Omental fat pad (tissue), 4 donors: ENCODE measurements around the gene OR5J2. TPM values are rescaled to one million over a fixed set of nuclear protein-coding genes. Genes with fewer than 3 reads are reported as not detected.
"Not testable (repeated sequence)": the region's sequence is repeated elsewhere in the genome, so short reads cannot be mapped to it uniquely, and the experiment has no call there.

Source experiments
- ATAC-seq: fragments of 150-250 bp; one replicate; pipeline ENCODE4 v1.9.1; 2016; ENCODE audit warnings: mild to moderate bottlenecking, moderate library complexity; ENCODE audit not compliant: low FRiP score
- DNase-seq: peaks from one replicate; pipeline ENCODE4 v3.0.0-alpha.2; 2019; ENCODE audit warnings: low spot score
- CTCF ChIP-seq, 3 donors: fragments of 450-650 bp; IDR thresholded peaks; one replicate each; pipeline ENCODE4 v1.5.1; 2016 to 2017; ENCODE audit warnings: antibody characterized with exemption in 3 of 3, mild to moderate bottlenecking in 3 of 3, moderate library complexity in 2 of 3
- total RNA-seq, 4 donors: library from RNA; depleted of rRNA; stranded (reverse); fragments of >200 nt; gene quantifications; one replicate each; pipeline ENCODE4 v1.1.0, GENCODE V29; 2016

The OR5J2 gene
- not detected for total RNA-seq

- TF ChIP-seq CTCF (IDR thresholded peaks at IDR 0.05) = no peak
- no peak for DNase-seq
- ATAC-seq = no peak
Observed at GRCh38 chr11:56176318-56176717, at the start of gene OR5J2. TSS of gene OR5J2 (plus strand) at chr11:56176618. CDS start at chr11:56176618, 0 bp downstream.

GRCh38 chr11:56140151-56140661 is 36.2 kb upstream of the OR5J2 start, which contains the start of gene OR8J3:
TSS of gene OR8J3 (minus strand) at chr11:56140201. CDS start at chr11:56137718, 2,483 bp downstream.
- TF ChIP-seq CTCF (IDR thresholded peaks at IDR 0.05) = no peak
- no peak for ATAC-seq
- DNase-seq = no peak

- DNase-seq, ATAC-seq: not testable (repeated sequence)
Observed at GRCh38 chr11:56143681-56144080, 32.7 kb upstream of the OR5J2 start.

- DNase-seq (no peak), ATAC-seq (no peak)
- no peak for TF ChIP-seq CTCF (IDR thresholded peaks at IDR 0.05)
Observed at GRCh38 chr11:56151376-56151775, 25.0 kb upstream of the OR5J2 start.

GRCh38 chr11:56152333-56152732 is 24.1 kb upstream of the OR5J2 start:
- no peak for DNase-seq
- ATAC-seq = no peak
- TF ChIP-seq CTCF (IDR thresholded peaks at IDR 0.05) = no peak

- no peak for ATAC-seq
- no peak for TF ChIP-seq CTCF (IDR thresholded peaks at IDR 0.05)
- no peak for DNase-seq
Observed at GRCh38 chr11:56160217-56160616, 16.2 kb upstream of the OR5J2 start, which contains the start of gene OR8K5. TSS of gene OR8K5 (minus strand) at chr11:56160317. CDS start at chr11:56160317, 0 bp downstream.

GRCh38 chr11:56163804-56164203 is 12.6 kb upstream of the OR5J2 start:
- DNase-seq = no peak

More at GRCh38 chr11:56163804-56164203, 12.6 kb upstream of the OR5J2 start:
- no peak for ATAC-seq
- no peak for TF ChIP-seq CTCF (IDR thresholded peaks at IDR 0.05)
